Temporal lobe (tissue), 1 donor: Measurements from ENCODE around the gene GINS1. TPM values are rescaled to one million over a fixed set of nuclear protein-coding genes. Genes with fewer than 3 reads are reported as not detected.

Experiments used
- total RNA-seq: library from RNA; depleted of rRNA; stranded (reverse); fragments of >200 nt; gene quantifications from one replicate; pipeline ENCODE4 v1.2.3, GENCODE V29; 2014

The GINS1 gene
- total RNA-seq, 1 donor from 2014 or later, result 6.4 TPM

Other genes starting within 250 kb of the GINS1 start
- gene ENTPD6, start 212.0 kb upstream of the GINS1 start, total RNA-seq, result 36.6 TPM
- gene PYGB, start 159.6 kb upstream of the GINS1 start, total RNA-seq, result 62.4 TPM
- gene ABHD12, start 16.8 kb upstream of the GINS1 start, total RNA-seq, result 25.1 TPM
- gene NINL, start 177.9 kb downstream of the GINS1 start, total RNA-seq, result 15.5 TPM
- gene NANP, start 216.3 kb downstream of the GINS1 start, total RNA-seq, result 3.0 TPM